CD4-positive, alpha-beta T cell treated with Interleukin-15 for 4 hours (primary cell): ENCODE measurements around the gene MUC15.

ENCODE experiments used
- DNase-seq: peaks from one replicate; pipeline ENCODE4 v3.0.0-alpha.2; 2020; ENCODE audit warnings: low spot score

The MUC15 gene

DNA sequence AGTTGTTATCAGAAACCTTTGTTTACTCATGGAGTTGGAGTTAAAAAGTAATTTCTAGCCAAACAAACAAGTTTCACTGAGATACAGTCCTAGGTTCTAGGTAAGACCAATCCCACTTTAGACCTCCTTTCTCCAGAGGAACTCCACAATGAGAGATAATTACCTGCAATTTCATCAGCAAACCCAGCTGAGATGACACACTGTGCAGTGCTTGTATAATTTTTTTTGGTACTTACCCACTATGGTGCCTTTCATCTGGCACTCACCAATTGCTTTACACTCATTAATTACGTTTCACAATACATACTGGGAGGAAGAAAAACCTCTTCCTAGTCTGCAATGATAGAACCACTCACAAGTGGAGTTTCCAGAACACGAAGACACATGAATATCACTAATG is 1.8 kb upstream of the MUC15 start:
- no peak for DNase-seq

DNA sequence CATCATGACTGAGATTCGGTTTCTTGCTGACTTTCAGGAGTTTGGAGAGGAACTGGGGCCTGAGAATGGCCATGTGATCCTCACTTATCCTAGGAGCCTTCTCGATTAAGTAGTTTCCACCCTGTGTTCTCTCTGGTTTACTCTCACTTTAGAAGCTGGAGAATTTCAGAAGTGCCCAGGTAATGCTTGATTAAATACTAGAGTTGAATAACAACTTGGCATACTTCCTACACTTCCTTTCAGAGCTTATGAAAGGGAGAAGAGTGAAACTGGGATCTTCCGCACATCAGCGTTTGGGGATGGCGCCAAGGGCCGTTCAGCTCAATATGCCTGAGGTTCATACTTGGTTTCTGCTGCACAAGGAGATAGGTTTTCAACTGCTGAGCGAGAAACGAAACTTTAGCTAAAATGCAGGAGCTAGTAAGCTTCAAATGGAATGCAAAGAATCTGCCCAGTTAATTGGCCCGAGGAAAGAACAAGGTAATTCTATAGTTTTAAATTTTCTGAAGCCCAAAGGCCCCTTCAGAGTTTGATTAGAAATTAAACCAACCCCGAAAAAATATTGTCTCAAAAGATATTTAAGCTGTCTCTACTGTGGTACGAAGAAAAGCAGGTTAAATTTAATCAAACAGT is 823 bp upstream of the MUC15 start:
- DNase-seq = no peak

DNA sequence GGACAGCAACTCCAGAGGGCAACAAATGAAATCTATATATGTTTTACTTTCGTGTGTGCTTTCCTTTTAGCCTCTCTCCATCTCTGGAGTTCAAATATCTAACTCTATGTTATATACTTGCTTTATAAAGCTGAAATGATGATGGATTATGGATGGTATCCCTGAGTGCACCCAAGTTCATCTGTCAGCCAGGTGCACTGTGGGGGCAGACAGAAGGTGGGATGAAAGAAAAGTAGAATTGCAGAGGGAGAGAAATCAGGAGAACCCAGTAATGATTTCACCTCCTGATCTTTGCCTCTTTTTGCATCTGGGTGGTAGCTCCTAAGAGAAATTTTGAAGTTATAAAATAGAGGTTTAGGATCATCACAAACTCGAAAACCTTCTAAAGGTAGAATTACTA is 2.4 kb downstream of the MUC15 start:
- DNase-seq = no peak

DNA sequence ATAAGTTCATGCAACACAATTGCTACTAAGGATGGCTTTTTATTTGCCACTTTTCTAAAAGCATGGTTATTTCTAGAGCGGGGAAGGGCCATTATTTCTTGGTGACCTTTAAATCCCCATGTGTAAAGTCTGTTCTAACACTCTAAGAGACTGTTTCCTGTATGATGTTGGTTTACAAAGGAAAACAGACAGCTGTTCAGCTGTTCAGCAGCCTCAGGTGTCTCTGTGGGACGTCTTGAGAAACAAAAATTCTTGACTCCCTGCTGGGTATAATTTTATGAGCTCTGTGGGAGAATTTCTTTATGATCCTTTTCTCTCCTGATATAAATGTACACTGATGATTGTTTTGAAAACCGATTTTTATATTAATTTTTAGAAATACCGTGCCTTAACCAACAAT is 13.9 kb downstream of the MUC15 start:
- no peak for DNase-seq

DNA sequence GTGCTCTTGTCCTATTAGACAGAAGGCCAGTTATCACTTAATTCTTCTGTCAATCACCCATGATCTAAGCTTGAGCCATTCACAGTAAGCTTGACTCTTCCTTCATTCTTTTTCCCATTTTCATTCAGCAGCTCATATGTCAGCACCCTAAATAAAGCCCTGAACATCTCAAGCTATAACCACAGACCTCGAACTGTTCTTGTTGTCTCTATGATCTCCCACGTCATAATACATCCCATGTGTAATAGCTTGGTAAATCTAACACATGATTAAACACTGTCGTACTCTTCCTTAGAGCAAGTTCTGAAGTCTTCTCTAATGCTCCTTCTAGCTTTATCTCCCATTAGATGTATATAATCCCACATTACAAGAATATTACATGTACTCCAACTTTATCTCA is 14.4 kb downstream of the MUC15 start:
- no peak for DNase-seq

DNA sequence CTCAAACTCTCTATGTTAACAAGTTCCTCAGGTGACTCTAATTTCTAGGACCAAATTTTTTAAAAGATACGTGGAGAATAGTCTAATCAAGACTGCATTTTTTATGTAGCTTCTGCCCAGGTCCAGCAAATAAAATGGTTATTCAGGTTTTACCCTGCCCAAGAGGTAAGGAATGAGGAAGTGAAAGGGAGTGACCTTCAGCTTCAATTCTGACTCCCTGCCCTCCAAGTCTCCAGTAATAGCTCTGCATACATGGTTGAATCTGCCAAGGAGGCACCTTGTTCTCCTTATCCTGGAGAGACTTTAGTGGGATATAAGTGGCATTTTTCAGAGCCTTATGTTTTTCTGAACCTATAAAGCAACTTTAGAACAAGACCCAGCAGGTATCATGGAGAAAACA is 15.5 kb downstream of the MUC15 start:
- DNase-seq = no peak

DNA sequence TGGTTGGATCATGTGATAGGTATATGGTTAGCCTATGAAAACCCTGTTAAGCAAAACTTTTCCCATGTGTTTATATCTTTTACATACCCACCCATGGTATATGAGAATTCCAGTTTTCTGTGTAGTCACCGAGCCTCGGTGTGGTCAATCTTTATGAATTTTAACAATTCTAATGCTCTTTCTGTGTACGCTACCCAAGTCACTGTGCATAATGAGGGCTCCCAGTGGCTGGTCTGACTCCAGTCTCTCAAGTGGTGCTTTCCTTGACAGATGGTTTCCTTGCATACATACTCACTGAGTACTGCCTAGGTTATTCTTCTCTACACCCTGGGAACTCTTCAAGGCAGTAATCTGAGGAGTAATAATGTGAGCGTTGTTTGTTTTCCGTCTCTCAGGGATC is 17.6 kb downstream of the MUC15 start:
- no peak for DNase-seq

DNA sequence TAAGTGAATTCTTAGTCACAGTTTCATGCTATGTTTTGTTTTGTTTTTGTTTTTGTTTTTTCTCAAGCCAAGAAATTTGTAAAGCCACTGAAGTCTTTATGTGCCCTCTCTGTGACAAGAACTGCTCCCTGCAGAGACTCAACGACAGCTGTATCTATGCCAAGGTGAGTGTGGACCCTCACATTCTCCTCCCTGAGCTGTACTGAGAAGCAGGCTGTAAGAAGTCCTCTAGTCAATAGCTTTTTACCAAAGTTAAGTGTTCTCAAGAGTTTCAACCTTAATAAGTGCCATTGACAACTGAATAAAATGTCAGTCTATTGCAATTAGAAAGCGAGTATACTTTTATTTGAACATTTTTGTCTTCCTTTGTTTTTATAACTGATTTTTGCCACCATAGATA is 18.9 kb downstream of the MUC15 start:
- no peak for DNase-seq

DNA sequence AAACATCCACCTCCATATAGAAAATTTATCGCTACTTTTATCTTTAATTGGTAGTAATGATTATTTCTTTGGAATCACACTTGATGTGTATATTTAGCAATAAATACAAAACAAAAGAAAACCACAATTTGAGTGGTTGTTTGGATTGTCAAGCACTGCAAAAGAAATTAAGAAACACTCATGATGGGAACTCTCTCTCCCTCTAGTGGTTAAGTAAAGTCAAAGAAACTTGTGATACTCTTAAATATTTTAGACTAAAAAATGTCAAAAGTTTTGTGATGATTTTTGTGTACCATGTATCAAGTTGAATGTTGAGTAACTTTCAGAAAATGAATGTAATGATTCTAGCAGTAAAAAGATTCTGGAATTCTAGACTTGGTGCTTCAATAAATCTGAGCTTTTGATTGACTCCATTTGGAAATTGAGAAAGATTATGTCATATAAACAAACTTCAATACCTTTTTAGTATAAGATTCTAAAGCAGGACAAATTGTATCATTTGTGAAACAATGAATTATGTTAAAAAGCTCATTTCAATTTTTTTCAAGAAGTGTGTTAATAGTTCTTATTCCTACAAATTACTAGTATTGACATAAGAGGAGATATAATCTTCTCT is 20.8 kb downstream of the MUC15 start:
- DNase-seq = no peak

DNA sequence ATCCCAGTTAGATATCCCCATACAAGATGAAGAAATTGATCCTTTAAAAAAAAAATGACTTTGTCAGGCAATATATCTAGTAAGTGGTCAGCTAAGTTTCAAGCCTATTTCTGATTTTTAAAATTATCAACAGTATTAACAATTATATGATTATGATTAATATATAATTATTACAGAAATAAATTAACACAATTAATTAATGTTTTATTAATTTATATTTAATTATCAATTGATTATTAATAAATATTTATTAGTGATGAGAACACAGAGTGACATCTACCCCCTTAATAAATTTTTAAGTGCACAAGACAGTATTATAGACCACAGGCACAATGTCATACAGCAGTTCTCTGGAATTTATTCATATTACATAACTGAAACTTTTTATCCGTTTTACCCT is 22.0 kb downstream of the MUC15 start:
- DNase-seq = no peak

DNA sequence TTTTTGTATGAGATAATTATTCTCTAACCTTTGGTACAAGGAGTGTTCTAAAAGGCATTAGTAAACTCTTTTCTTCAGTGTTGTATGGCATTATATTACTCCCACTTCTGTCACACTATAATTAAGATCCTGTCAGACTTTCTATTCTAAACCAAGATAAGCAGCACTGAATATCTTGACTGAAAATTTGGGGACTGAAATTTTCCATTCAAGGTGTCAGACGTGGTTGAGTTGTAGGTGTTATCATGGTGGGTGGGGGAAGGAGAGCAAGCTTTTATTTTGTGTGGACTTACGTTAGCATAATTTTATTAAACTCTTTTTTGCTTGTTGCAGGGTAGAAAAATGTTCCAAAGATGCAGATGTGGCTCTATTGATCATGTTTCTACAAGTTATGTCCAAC is 22.9 kb downstream of the MUC15 start:
- DNase-seq = no peak

DNA sequence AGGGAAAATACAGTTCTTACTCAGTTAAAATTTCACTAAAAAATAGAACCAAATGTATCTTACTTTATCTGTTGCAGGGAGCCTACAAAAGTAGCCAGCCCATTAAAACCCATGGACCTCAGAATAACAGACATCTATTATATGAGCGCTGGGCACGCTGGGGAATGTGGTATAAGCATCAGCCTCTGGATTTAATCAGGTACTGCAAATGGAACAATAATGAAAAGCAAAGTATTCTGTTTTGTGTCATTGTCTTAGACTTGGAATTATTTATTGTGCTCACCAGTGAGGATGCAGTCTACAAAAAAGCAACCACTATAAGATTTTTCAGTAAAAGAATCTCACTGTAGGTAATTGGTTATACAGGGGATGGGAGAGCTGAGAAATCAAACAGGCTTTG is 30.2 kb downstream of the MUC15 start:
- no peak for DNase-seq

DNA sequence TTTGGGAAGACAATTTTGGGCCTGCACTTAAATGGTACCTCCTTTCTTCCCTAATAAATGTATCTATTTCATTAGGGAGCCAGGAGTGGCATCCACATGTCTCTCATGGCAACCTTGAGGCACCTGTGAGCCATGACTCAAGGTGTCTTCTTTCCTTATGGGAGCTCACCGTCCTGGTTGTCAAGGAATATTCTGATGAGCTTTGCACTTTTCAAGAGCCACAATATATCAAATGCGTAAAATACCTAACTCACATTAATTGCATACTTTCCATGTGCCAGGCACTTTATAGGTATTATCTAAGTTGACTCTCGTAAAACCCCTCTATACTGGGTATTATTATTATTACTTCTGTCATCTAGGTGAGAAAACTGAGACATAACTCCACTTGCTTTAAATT is 32.5 kb downstream of the MUC15 start:
- DNase-seq = no peak

DNA sequence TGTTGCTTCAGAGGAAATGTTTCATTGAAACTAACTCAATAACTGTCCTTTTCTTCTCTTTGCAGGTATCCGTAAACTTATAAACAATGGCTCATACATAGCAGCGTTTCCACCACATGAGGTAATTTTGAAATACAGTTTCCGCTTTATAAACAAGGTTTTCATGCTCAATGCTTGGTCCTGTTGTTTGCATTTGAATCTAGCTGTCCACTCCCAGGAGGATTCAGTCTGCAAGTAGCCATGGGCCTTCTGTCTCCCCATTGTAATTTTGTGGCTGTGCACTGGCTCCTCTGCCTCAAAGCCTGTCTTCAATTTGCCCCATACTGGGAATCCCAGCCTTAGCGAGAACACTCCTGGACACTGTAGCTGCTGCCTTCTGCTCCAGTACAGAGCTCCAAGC is 34.7 kb downstream of the MUC15 start:
- DNase-seq = no peak

DNA sequence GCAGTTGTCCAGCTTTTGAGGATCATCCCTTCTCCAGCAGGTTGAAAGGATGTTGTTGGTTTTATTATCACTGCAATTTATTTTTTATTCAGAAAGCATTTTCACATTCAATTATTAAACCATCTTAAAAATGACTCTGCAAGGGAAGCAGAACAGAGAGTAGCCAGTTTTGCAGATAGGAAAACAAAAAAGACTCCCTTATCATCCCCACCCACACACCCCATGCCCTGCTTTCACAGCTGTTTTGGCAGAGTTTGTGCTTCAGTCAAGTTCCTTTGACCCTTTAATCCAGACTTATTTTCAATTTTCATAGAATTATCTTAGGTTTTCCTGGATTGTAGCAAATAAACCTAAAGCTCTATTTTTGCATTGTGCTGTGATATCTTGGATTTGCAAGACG is 44.4 kb downstream of the MUC15 start:
- no peak for DNase-seq

DNA sequence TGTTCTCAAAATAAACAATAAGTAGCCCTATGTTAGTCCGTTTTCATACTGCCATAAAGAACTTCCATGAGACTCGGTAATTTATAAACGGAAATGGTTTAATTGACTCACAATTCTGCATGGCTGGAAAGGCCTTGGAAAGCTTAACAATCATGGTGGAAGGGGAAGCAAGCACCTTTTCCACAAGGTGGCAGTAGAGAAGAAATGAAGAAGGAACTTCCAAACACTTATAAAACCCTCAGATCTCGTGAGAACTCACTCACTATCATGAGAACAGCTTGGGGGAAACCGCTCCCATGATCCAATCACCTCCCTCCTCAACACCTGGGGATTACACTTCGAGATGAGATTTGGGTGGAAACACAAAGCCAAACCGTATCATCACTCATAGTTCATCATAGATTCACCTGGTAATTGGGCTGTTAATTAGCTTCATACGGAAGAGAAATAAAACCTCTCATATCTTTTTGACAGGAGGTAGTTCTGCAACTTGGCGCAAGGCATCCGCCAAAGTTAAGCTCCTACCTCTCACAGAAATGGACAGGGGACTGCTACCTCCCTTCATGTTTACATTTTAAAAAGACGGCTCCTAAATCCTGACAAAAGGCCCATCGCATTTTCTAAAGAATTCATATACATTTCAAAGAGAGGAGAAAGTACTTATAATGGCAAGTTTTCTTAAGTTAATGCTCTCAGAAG is 49.0 kb downstream of the MUC15 start:
- DNase-seq = no peak

DNA sequence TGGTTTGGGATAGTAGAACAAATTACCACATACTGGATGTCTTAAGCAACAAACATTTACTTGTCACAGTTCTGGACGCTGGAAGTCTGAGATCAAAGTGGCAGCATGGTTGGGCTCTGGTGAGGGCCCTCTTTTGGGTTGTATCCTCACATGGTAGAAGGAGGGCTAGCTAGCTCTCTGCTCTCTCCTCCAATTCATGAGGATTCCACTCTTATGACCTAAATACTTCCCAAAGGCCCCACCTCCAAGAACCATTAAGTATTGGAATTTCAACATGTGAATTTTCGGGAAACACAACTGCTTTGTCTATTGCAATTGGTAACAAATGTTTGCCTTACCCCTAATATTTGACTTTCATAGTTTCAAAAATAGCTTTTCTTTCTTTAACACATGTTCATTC is 52.6 kb downstream of the MUC15 start:
- DNase-seq = no peak

DNA sequence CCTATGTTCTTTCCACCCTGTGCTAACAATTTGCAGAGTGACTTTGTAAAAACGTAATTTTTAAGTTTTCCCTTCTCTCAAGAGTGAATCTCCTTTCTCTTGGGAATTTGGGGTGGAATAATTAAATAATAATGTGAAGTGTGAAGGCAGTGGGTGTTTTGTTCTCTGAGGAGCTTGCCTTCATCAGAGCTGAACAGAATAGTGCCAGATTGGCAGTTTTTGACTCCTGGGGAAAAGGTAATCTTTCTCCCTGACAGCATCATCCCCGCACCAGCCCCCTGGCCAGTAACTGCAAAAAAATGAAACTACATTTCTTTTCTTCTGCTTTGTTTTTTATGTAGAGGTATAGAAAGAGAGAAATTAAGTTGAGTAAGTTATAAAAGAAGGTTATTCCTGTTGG is 59.9 kb downstream of the MUC15 start:
- DNase-seq = no peak

DNA sequence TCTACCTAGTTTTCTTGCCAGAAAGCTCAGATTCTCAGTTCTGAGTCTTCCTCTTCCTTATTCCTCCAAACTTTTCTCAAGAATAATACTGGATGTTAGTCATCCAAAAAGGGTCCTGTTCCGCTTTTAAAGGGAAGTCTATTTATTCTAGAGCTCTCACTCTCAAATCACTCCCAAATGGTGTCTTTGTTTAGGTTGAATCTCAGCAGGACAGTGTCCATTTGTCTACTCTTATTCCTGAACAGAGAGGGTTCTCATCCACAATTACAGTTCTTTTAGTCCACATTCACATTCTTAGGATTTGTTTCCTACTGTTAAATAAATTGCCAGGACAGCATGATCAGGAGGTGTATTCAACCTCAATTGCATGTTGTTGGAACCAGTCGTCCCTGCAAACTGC is 61.3 kb downstream of the MUC15 start:
- DNase-seq = no peak

DNA sequence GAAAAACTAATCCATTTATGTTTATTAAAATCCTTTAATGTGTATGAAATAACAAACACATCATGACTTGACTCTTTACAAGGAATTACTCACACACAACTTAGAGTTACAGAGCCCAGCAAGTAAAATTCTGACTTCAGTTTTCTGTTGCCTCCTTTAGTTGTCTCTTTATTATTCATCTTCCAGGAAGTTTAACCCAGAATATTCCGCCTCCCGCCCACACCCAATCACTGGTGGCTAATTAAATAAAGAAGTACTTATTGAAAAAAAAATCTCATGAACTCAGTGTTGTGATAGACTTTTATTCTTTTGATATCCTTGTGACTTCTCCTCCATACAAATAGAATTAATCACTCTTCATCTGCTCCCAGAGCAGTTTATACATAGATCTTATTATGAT is 61.9 kb downstream of the MUC15 start:
- no peak for DNase-seq
